K562 (cell line): Measurements from ENCODE around the gene LRRC43. TPM values are rescaled to one million over a fixed set of nuclear protein-coding genes. Genes with fewer than 3 reads are reported as not detected.

Experiments used
- ATAC-seq: fragments of 200-7000 bp; cut with Tn5 transposase; 3 replicates; pipeline ENCODE4 v1.9.1; 2020; ENCODE audit warnings: moderate library complexity
- BruUV-seq: library from RNA; stranded (reverse); fragments of 400-500 nt; replicated peaks from 2 replicates; lab custom pipeline; 2021; lab: Mats Ljungman, UMichigan
- CTCF ChIA-PET: fragments of 300-600 bp; formaldehyde crosslinking; extraction: SDS; loops from one replicate; lab custom pipeline; 2021; ENCODE audit warnings: low intra/inter-chr PET ratio; lab: Yijun Ruan, JAX
- POLR2A ChIA-PET: fragments of 300-600, 350-650 bp; sonication (Branson Sonifier 250); formaldehyde crosslinking; extraction: SDS; loops from one replicate; lab custom pipeline; 2021; ENCODE audit warnings: antibody characterized with exemption, inconsistent platforms; lab: Yijun Ruan, JAX
- DNase-seq, 4 experiments: peaks; one replicate each; pipeline versions ENCODE4 v3.0.0 to v3.0.0-alpha.2; 2011 to 2018; ENCODE audit warnings: low spot score in 3 of 4, mixed read lengths in 3 of 4; ENCODE audit errors: extremely low read depth in 1 of 4
- FAIRE-seq: peaks from 2 replicates; lab custom pipeline; 2011; peaks lifted over from hg19 to GRCh38; lab: Jason Lieb, UNC
- H2AFZ ChIP-seq: 2 replicates; pipeline ENCODE4 v1.6.0; 2011; ENCODE audit warnings: low read depth, low read length, control low read depth, inconsistent platforms
- H3K27ac ChIP-seq: fragments of 200-600 bp; 3 replicates; pipeline ENCODE4 v1.8.0; 2011; ENCODE audit warnings: low read depth, mild to moderate bottlenecking, control low read depth, inconsistent platforms, low read length, moderate library complexity, mixed read lengths; ENCODE audit errors: extremely low read depth
- H3K27me3 ChIP-seq, 2 experiments: fragments of 300-600 bp in 1 of 2; 2 replicates in 1 of 2; 3 replicates in 1 of 2; pipeline versions ENCODE4 v1.6.0 to v1.8.0; 2011; ENCODE audit warnings: inconsistent platforms in 2 of 2, low read length in 2 of 2, mild to moderate bottlenecking in 1 of 2, mixed read lengths in 1 of 2, moderate library complexity in 1 of 2; ENCODE audit not compliant: control insufficient read depth in 2 of 2, insufficient read depth in 2 of 2
- H3K36me3 ChIP-seq: fragments of 300-600 bp; 3 replicates; pipeline ENCODE4 v1.8.0; 2011; ENCODE audit warnings: mild to moderate bottlenecking, low read length, inconsistent platforms; ENCODE audit not compliant: control insufficient read depth, insufficient read depth
- H3K4me1 ChIP-seq, 2 experiments: fragments of 200-600 bp in 1 of 2; replicated peaks in 1 of 2; 2 replicates in 1 of 2; 3 replicates in 1 of 2; pipeline versions ENCODE4 v1.5.1 to v1.8.0; 2011; ENCODE audit warnings: inconsistent platforms in 2 of 2, low read length in 2 of 2, mild to moderate bottlenecking in 1 of 2, mixed read lengths in 1 of 2, moderate library complexity in 1 of 2; ENCODE audit not compliant: control insufficient read depth in 2 of 2, insufficient read depth in 2 of 2
- H3K4me2 ChIP-seq: 2 replicates; pipeline ENCODE4 v1.6.1; 2011; ENCODE audit warnings: low read length, control low read depth, inconsistent platforms, mixed read lengths; ENCODE audit not compliant: insufficient read depth
- H3K4me3 ChIP-seq: fragments of 200-600 bp; sonication (generic), shearing (Covaris generic); 2 replicates; pipeline ENCODE4 v1.5.1; 2016; ENCODE audit warnings: control low read depth, inconsistent platforms
- H3K79me2 ChIP-seq: fragments of 200-600 bp; 3 replicates; pipeline ENCODE4 v1.8.0; 2011; ENCODE audit warnings: low read length, inconsistent platforms; ENCODE audit not compliant: control insufficient read depth, insufficient read depth
- H3K9ac ChIP-seq, 2 experiments: 2 replicates each; pipeline versions ENCODE4 v1.6.0 to v1.6.1; 2011; ENCODE audit warnings: low read depth in 2 of 2, low read length in 2 of 2, control low read depth in 1 of 2, inconsistent platforms in 1 of 2, mild to moderate bottlenecking in 1 of 2, mixed read lengths in 1 of 2; ENCODE audit not compliant: insufficient read depth in 1 of 2
- H3K9me1 ChIP-seq: one replicate; pipeline ENCODE4 v1.6.0; 2011; ENCODE audit warnings: inconsistent platforms, mild to moderate bottlenecking, low read length, moderate library complexity; ENCODE audit not compliant: control insufficient read depth, insufficient read depth
- H3K9me3 ChIP-seq: replicated peaks from 2 replicates; pipeline ENCODE4 v1.5.1; 2011; ENCODE audit warnings: low read depth, low read length, inconsistent platforms; ENCODE audit not compliant: control insufficient read depth, insufficient read depth
- H4K20me1 ChIP-seq: replicated peaks from 2 replicates; pipeline ENCODE4 v1.6.1; 2011; ENCODE audit warnings: low read length, inconsistent platforms, mixed read lengths; ENCODE audit not compliant: control insufficient read depth, insufficient read depth
- ARID1B ChIP-seq: fragments of 450-650 bp; IDR thresholded peaks from 2 replicates; pipeline ENCODE4 v1.6.1; 2016; ENCODE audit warnings: antibody characterized with exemption, mild to moderate bottlenecking, inconsistent platforms
- CBFB ChIP-seq: sonication (generic); formaldehyde crosslinking; IDR thresholded peaks from 2 replicates; pipeline ENCODE4 v1.4.0; 2020; ENCODE audit warnings: mild to moderate bottlenecking, missing genetic modification reagents
- CBX2 ChIP-seq: fragments of 200-600 bp; sonication (generic); IDR thresholded peaks from one replicate; pipeline ENCODE4 v1.6.1; 2012; ENCODE audit warnings: mild to moderate bottlenecking, low read length, inconsistent platforms; ENCODE audit not compliant: insufficient read depth, poor library complexity, severe bottlenecking
- COPS2 ChIP-seq: fragments of 450-650 bp; conservative IDR thresholded peaks from 2 replicates; pipeline ENCODE4 v1.6.1; 2016; ENCODE audit warnings: mild to moderate bottlenecking, moderate library complexity
- CSDE1 ChIP-seq, 2 experiments: fragments of 450-650 bp; IDR thresholded peaks; 2 replicates each; pipeline ENCODE4 v1.6.1; 2016; ENCODE audit warnings: mild to moderate bottlenecking in 1 of 2
- EP400 ChIP-seq: fragments of 450-650 bp; IDR thresholded peaks from 2 replicates; pipeline ENCODE4 v1.6.1; 2017; ENCODE audit warnings: antibody characterized with exemption, mild to moderate bottlenecking, moderate library complexity
- HDAC2 ChIP-seq: fragments of 450-650 bp; IDR thresholded peaks from 2 replicates; pipeline ENCODE4 v1.6.1; 2016; ENCODE audit warnings: mild to moderate bottlenecking
- HEY1 ChIP-seq: fragments of 250-450 bp; sonication (Bioruptor Pico); IDR thresholded peaks from 2 replicates; pipeline ENCODE4 v1.5.0; 2020; ENCODE audit warnings: mild to moderate bottlenecking, moderate library complexity, borderline replicate concordance
- HNRNPK ChIP-seq: fragments of 200-400 bp; formaldehyde crosslinking; IDR thresholded peaks from one replicate; pipeline ENCODE4 v1.6.1; 2018; ENCODE audit warnings: mild to moderate bottlenecking, low read depth, low read length; ENCODE audit not compliant: poor library complexity, severe bottlenecking
- ILK ChIP-seq: fragments of 450-650 bp; IDR thresholded peaks from 2 replicates; pipeline ENCODE4 v1.6.1; 2016; ENCODE audit warnings: missing genetic modification characterization, low read depth, mild to moderate bottlenecking, missing compliant biosample characterization, moderate library complexity, borderline replicate concordance
- KDM4B ChIP-seq, 2 experiments: fragments of 450-650 bp in 1 of 2; sonication (generic) in 1 of 2; IDR thresholded peaks; 2 replicates each; pipeline ENCODE4 v1.6.1; 2016 to 2017; ENCODE audit warnings: borderline replicate concordance in 2 of 2, antibody characterized with exemption in 1 of 2, low read depth in 1 of 2, mild to moderate bottlenecking in 1 of 2
- KDM5B ChIP-seq: fragments of 200-600 bp; sonication (generic); IDR thresholded peaks from 2 replicates; pipeline ENCODE4 v1.6.1; 2012; ENCODE audit warnings: low read depth, mild to moderate bottlenecking, moderate library complexity, low read length, control low read depth, inconsistent platforms; ENCODE audit not compliant: insufficient replicate concordance
- KLF13 ChIP-seq: fragments of 450-650 bp; IDR thresholded peaks from 2 replicates; pipeline ENCODE4 v1.6.1; 2016; ENCODE audit warnings: missing genetic modification characterization, low read depth, mild to moderate bottlenecking, missing compliant biosample characterization, moderate library complexity, borderline replicate concordance
- MAFG ChIP-seq: fragments of 450-650 bp; conservative IDR thresholded peaks from 2 replicates; pipeline ENCODE4 v1.6.1; 2016; ENCODE audit warnings: missing genetic modification characterization, missing compliant biosample characterization
- NR1H2 ChIP-seq: sonication (generic); formaldehyde crosslinking; IDR thresholded peaks from 2 replicates; pipeline ENCODE4 v1.4.0; 2020; ENCODE audit warnings: mild to moderate bottlenecking, missing genetic modification reagents
- NUFIP1 ChIP-seq: fragments of 450-650 bp; IDR thresholded peaks from 2 replicates; pipeline ENCODE4 v1.6.1; 2018; ENCODE audit not compliant: partially characterized antibody
- PCBP1 ChIP-seq: fragments of 200-400 bp; formaldehyde crosslinking; IDR thresholded peaks from 2 replicates; pipeline ENCODE4 v1.6.1; 2018; ENCODE audit warnings: mild to moderate bottlenecking, low read depth, low read length; ENCODE audit not compliant: poor library complexity, severe bottlenecking
- PYGO2 ChIP-seq: fragments of 450-650 bp; IDR thresholded peaks from 2 replicates; pipeline ENCODE4 v1.6.1; 2016; ENCODE audit warnings: mild to moderate bottlenecking, missing genetic modification characterization, moderate library complexity, missing compliant biosample characterization
- SMAD1 ChIP-seq: fragments of 150-350 bp; IDR thresholded peaks from 2 replicates; pipeline ENCODE4 v1.6.1; 2014; ENCODE audit warnings: low read length, low read depth; ENCODE audit not compliant: partially characterized antibody
- YY1 ChIP-seq, 3 experiments: IDR thresholded peaks; 2 replicates each; pipeline ENCODE4 v1.6.1; 2011; ENCODE audit warnings: low read length in 2 of 3, mild to moderate bottlenecking in 2 of 3, moderate library complexity in 2 of 3, borderline replicate concordance in 1 of 3, control low read depth in 1 of 3, low read depth in 1 of 3; ENCODE audit not compliant: insufficient read depth in 3 of 3, insufficient replicate concordance in 2 of 3, control insufficient read depth in 1 of 3, insufficient read length in 1 of 3; ENCODE audit errors: extremely low read depth in 1 of 3
- ZNF274 ChIP-seq: IDR thresholded peaks from 2 replicates; pipeline ENCODE4 v1.6.1; 2011; ENCODE audit warnings: low read depth, mild to moderate bottlenecking, low read length, moderate library complexity, borderline replicate concordance
- WGBS: fragments of 100-300 bp; shearing (Covaris generic); methylation state at CpG from one replicate; pipeline ENCODE4 v1.1.6; 2016; ENCODE audit warnings: low coverage, mixed read lengths; ENCODE audit not compliant: insufficient coverage; ENCODE audit errors: missing lambda C conversion rate; 5-methylcytosine and 5-hydroxymethylcytosine counted together
- in situ Hi-C: fragments of 300-500 bp; cut with MboI; formaldehyde crosslinking; loops from 4 replicates; pipeline ENCODE4 v1.15.0; 2018; ENCODE audit warnings: inconsistent platforms, mixed read lengths
- intact Hi-C: fragments of 100-400 bp; cut with micrococcal nuclease; formaldehyde crosslinking; loops from 2 replicates; pipeline ENCODE4 v1.14.2; 2022
- polyA plus RNA-seq, 8 experiments: library from polyadenylated mRNA; depleted of rRNA in 4 of 8; stranded (reverse) in 5 of 8; unstranded in 3 of 8; fragments of >200 nt; fragmentation: Nextera tagmentation in 2 of 8; fragmentation: Illumina TruSeq in 1 of 8; extraction: Ambion mirVana in 2 of 8; extraction: Trizol in 1 of 8; gene quantifications; 2 replicates each; pipeline versions ENCODE4 v1.2.1 to v1.2.3, GENCODE V29; 2011 to 2014; ENCODE audit warnings: inconsistent platforms in 1 of 8, missing spikeins in 1 of 8
- total RNA-seq, 7 experiments: library from RNA; depleted of rRNA in 6 of 7; stranded (reverse); fragments of >200 nt in 6 of 7; fragmentation: Illumina TruSeq in 2 of 7; extraction: Trizol in 2 of 7; gene quantifications; 2 replicates each; pipeline versions ENCODE4 v1.2.1 to v1.2.3, GENCODE V29; 2011 to 2021; ENCODE audit warnings: low replicate concordance in 1 of 7

Gene LRRC43
- total and polyA plus RNA-seq, 9 of the 15 experiments (the other 6 are each of a cell fraction or from before 2014, with no cell fraction given), result 0.19 TPM; not detected in 8

DNA sequence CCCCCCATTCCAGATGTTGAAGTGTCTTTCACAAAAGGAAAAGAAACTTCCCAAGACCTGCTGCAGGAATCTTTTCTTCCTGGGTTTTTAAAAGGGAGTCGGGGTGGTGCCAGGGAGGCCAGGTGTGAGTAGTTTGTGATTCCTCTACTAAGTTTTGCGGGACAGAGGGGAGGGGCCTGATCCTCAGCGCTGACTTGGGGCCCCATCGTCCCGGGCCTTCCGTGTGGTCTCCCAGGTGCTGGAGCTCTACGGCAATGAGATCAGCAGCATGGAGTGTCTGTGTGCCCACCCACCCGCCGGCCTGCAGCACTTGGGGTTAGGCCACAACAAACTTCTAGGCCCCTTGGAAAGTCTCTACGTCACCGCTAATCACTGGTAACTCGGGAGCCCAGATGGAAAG lies 4.5 kb downstream of the LRRC43 start (continued):
- TF ChIP-seq CBX2 (no peak), HDAC2 (no peak), ARID1B (no peak), COPS2 (no peak), NR1H2 (no peak), PYGO2 (no peak), KLF13 (no peak)

DNA sequence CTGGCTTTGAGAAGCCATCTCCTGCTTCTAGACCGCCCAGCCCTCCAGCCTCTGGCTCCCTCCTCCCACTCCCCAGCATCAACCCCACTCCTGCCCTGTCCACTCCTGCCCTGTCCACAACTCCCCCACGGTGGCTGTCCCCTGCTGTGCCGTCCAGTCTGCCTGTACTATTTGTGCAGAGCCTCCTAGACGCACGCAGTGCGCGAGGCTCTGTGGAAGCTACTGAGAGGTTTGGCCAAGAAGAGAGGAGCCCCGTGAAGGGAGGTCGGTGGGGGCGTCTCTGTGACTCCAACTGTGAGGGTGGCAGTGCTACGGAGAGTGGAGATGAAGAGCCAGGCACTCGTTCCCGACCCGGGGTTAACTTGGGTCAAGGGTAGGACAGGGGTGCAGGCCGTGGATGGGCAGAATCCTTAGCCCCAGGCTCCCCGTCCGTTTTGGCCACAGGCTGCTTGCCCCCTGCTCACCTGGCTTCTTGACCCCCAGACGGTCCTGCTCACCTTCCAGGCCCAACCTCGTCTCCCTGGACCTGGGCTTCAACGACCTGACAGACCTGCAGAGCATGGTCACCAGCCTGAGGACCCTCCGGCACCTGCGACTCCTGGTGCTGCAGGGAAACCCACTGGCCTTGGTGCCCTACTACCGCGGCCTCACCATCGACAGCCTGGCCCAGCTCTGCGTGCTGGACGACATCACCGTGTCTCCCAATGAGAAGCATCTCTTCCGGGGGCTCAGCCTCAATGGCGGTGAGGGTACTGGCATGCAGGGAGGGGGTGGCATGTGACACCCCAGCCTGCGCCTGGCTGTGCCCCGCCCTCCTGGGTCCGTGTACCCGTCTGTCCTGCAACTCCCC lies 6.9 kb downstream of the LRRC43 start:
- CTCF ChIA-PET, result interaction anchor here (1.0 to 2.1 kb wide), 3 partner anchors 13 to 135 kb away, joined by 3 to 19 read pairs (median 8); no protein-coding TSS in a partner anchor
- no peaks in the 10 kb centered on the region for H3K36me3 ChIP-seq
- no peak; the same call in 2 of the 3 replicates for ATAC-seq
- POLR2A ChIA-PET, result interaction anchor here (1.6 kb wide), 1 partner anchor 93 kb away, joined by 5 read pairs; no protein-coding TSS in a partner anchor
- DNase-seq, result peak in 1 of 4 experiments; percentile 8
- FAIRE-seq, result no peak
- H3K4me2 ChIP-seq, result no peak overlapping the region
- H3K9me3 ChIP-seq, result peaks cover 2% of the 10 kb centered on the region; the same call in 1 of the 2 replicates
- peaks cover 5 to 19% of the 10 kb centered on the region in 2 experiments; a peak in 4 of 5 replicates for H3K4me1 ChIP-seq
- intact Hi-C loops (loop anchor here (2.0 to 5.0 kb wide), 2 partner anchors 33 to 59 kb away; no protein-coding TSS in a partner anchor), in situ Hi-C loops (loop anchor here (5.0 kb wide), 1 partner anchor 148 kb away; no protein-coding TSS in a partner anchor)
- 53% methylated on average over 32 of the region's 34 CpGs for WGBS
- no peaks in the 10 kb centered on the region for H3K79me2 ChIP-seq
- no TSS peak for BruUV-seq
- H3K27ac ChIP-seq, result no peak overlapping the region
- H3K27me3 ChIP-seq, result no peaks in the 10 kb centered on the region
- no peak overlapping the region for H2AFZ ChIP-seq
- peak overlapping the region in 1 of 2 experiments; percentile 23; a peak in 2 of 4 replicates for H3K9ac ChIP-seq
- no peak overlapping the region for H3K4me3 ChIP-seq
- no peaks in the 10 kb centered on the region for H4K20me1 ChIP-seq
- no peaks in the 10 kb centered on the region for H3K9me1 ChIP-seq
- TF ChIP-seq KDM5B, result no peak
- TF ChIP-seq HNRNPK, result no peak
- TF ChIP-seq MAFG (tag), result no peak
- TF ChIP-seq ILK (tag), result no peak
- no peak for TF ChIP-seq NUFIP1
- TF ChIP-seq CSDE1 (IDR thresholded peaks at IDR 0.05), result no peak
- TF ChIP-seq CBFB (CRISPR knock-in tag), result no peak
- no peak for TF ChIP-seq KDM4B (IDR thresholded peaks at IDR 0.05; ENCODE audit: borderline replicate concordance in 2 of 2, low read depth in 1 of 2)
- no peak for TF ChIP-seq HEY1
- no peak for TF ChIP-seq PCBP1
- no peak for TF ChIP-seq SMAD1
- no peak for TF ChIP-seq YY1 (IDR thresholded peaks at IDR 0.05; ENCODE audit: borderline replicate concordance in 1 of 3, control insufficient read depth in 1 of 3, extremely low read depth in 1 of 3, insufficient read depth in 3 of 3, insufficient read length in 1 of 3, insufficient replicate concordance in 2 of 3, low read depth in 1 of 3, low read length in 2 of 3)
- TF ChIP-seq EP400, result no peak
- no peak for TF ChIP-seq ZNF274
